Body of pancreas (tissue), 4 donors: ENCODE results near the gene CGN.

Experiments
- POLR2A ChIP-seq, 3 donors: fragments of 450-650 bp; IDR thresholded peaks; one replicate each; pipeline ENCODE4 v1.6.1; 2016; ENCODE audit warnings: antibody characterized with exemption in 3 of 3, mild to moderate bottlenecking in 2 of 3
- TF ChIP-seq, protein P1 (sequence below), 7 experiments: fragments of 450-650 bp in 4 of 7; fragments of 200-600 bp in 3 of 7; sonication (generic) in 3 of 7; IDR thresholded peaks; one replicate each; pipeline ENCODE4 v1.5.1; 2016 to 2019; ENCODE audit warnings: antibody characterized with exemption in 7 of 7

DNA sequence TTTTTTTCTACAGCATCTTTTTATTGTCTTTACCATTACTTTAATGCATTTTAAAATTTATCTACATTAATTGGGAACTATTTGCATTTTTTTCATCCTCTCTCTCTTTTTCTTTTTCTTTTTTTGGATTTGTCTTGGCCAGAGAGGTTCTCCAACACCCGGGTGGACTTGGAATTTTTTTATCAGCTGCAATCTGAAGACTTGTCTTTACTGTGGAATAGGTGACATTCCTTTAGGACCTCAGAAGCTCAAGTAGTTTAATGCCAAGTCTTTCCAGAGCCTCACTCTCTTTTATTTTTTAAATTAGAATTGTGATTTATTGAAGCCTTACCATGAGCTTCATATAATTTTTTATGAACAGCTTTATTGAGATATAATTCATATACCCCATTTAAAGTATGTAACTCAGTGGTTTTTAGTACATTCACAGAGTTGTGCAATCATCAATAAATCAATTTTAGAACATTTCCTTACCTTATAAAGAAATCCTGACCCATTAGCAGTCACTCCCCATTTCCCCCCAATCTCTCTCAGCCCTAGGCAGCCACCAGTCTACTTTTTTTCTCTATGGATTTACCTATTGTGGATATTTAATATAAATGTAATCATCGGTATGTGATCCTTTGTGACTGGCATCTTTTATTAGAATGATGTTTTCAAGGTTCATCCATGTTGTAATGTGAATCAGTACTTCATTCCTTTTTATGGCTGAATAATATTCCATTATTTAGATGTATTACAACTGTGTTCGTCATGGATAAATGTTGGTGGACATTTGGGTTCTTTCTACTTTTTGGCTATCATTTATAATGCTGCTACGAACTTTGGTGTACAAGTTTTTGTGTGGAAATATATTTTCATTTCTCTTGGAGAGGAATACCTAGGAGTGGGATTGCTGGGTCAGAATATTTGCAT is 35.1 kb downstream of the CGN start:
- TF ChIP-seq POLR2A (IDR thresholded peaks at IDR 0.05) = no peak
- TF ChIP-seq, protein P1, sequence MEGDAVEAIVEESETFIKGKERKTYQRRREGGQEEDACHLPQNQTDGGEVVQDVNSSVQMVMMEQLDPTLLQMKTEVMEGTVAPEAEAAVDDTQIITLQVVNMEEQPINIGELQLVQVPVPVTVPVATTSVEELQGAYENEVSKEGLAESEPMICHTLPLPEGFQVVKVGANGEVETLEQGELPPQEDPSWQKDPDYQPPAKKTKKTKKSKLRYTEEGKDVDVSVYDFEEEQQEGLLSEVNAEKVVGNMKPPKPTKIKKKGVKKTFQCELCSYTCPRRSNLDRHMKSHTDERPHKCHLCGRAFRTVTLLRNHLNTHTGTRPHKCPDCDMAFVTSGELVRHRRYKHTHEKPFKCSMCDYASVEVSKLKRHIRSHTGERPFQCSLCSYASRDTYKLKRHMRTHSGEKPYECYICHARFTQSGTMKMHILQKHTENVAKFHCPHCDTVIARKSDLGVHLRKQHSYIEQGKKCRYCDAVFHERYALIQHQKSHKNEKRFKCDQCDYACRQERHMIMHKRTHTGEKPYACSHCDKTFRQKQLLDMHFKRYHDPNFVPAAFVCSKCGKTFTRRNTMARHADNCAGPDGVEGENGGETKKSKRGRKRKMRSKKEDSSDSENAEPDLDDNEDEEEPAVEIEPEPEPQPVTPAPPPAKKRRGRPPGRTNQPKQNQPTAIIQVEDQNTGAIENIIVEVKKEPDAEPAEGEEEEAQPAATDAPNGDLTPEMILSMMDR (IDR thresholded peaks at IDR 0.05) = no peak
